ENCODE measurements around the gene SEBOX. TPM values are rescaled to one million over a fixed set of nuclear protein-coding genes. Genes with fewer than 3 reads are reported as not detected.

The SEBOX gene
- total and polyA plus RNA-seq, 2 of the 8 experiments (the other 6 are each of a cell fraction or from before 2014, with no cell fraction given), result not detected

- TF ChIP-seq, protein P1, sequence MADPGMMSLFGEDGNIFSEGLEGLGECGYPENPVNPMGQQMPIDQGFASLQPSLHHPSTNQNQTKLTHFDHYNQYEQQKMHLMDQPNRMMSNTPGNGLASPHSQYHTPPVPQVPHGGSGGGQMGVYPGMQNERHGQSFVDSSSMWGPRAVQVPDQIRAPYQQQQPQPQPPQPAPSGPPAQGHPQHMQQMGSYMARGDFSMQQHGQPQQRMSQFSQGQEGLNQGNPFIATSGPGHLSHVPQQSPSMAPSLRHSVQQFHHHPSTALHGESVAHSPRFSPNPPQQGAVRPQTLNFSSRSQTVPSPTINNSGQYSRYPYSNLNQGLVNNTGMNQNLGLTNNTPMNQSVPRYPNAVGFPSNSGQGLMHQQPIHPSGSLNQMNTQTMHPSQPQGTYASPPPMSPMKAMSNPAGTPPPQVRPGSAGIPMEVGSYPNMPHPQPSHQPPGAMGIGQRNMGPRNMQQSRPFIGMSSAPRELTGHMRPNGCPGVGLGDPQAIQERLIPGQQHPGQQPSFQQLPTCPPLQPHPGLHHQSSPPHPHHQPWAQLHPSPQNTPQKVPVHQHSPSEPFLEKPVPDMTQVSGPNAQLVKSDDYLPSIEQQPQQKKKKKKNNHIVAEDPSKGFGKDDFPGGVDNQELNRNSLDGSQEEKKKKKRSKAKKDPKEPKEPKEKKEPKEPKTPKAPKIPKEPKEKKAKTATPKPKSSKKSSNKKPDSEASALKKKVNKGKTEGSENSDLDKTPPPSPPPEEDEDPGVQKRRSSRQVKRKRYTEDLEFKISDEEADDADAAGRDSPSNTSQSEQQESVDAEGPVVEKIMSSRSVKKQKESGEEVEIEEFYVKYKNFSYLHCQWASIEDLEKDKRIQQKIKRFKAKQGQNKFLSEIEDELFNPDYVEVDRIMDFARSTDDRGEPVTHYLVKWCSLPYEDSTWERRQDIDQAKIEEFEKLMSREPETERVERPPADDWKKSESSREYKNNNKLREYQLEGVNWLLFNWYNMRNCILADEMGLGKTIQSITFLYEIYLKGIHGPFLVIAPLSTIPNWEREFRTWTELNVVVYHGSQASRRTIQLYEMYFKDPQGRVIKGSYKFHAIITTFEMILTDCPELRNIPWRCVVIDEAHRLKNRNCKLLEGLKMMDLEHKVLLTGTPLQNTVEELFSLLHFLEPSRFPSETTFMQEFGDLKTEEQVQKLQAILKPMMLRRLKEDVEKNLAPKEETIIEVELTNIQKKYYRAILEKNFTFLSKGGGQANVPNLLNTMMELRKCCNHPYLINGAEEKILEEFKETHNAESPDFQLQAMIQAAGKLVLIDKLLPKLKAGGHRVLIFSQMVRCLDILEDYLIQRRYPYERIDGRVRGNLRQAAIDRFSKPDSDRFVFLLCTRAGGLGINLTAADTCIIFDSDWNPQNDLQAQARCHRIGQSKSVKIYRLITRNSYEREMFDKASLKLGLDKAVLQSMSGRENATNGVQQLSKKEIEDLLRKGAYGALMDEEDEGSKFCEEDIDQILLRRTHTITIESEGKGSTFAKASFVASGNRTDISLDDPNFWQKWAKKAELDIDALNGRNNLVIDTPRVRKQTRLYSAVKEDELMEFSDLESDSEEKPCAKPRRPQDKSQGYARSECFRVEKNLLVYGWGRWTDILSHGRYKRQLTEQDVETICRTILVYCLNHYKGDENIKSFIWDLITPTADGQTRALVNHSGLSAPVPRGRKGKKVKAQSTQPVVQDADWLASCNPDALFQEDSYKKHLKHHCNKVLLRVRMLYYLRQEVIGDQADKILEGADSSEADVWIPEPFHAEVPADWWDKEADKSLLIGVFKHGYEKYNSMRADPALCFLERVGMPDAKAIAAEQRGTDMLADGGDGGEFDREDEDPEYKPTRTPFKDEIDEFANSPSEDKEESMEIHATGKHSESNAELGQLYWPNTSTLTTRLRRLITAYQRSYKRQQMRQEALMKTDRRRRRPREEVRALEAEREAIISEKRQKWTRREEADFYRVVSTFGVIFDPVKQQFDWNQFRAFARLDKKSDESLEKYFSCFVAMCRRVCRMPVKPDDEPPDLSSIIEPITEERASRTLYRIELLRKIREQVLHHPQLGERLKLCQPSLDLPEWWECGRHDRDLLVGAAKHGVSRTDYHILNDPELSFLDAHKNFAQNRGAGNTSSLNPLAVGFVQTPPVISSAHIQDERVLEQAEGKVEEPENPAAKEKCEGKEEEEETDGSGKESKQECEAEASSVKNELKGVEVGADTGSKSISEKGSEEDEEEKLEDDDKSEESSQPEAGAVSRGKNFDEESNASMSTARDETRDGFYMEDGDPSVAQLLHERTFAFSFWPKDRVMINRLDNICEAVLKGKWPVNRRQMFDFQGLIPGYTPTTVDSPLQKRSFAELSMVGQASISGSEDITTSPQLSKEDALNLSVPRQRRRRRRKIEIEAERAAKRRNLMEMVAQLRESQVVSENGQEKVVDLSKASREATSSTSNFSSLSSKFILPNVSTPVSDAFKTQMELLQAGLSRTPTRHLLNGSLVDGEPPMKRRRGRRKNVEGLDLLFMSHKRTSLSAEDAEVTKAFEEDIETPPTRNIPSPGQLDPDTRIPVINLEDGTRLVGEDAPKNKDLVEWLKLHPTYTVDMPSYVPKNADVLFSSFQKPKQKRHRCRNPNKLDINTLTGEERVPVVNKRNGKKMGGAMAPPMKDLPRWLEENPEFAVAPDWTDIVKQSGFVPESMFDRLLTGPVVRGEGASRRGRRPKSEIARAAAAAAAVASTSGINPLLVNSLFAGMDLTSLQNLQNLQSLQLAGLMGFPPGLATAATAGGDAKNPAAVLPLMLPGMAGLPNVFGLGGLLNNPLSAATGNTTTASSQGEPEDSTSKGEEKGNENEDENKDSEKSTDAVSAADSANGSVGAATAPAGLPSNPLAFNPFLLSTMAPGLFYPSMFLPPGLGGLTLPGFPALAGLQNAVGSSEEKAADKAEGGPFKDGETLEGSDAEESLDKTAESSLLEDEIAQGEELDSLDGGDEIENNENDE (IDR thresholded peaks at IDR 0.05; ENCODE audit: insufficient replicate concordance, low read length), result no peak
- TF ChIP-seq FOSL1 (IDR thresholded peaks at IDR 0.05; ENCODE audit: insufficient read depth, low read depth, low read length) (no peak), JUN (IDR thresholded peaks at IDR 0.05; ENCODE audit: low read depth, low read length) (no peak), GTF2F1 (IDR thresholded peaks at IDR 0.05; ENCODE audit: borderline replicate concordance, low read depth, low read length) (no peak), CREB1 (IDR thresholded peaks at IDR 0.05) (no peak)
Measured at GRCh38 chr17:28346746-28347246, 18.2 kb downstream of the SEBOX start (continued).
